HepG2 (cell line): Measurements from ENCODE around the gene RDH16. TPM values are rescaled to one million over a fixed set of nuclear protein-coding genes. Genes with fewer than 3 reads are reported as not detected.

Experiments
- ATAC-seq: fragments of 200-7000 bp; cut with Tn5 transposase; 3 replicates; pipeline ENCODE4 v1.9.1; 2020; ENCODE audit warnings: mild to moderate bottlenecking, moderate library complexity
- BruUV-seq: library from RNA; stranded (reverse); fragments of 400-500 nt; replicated peaks from 2 replicates; lab custom pipeline; 2021; lab: Mats Ljungman, UMichigan
- CTCF ChIA-PET: fragments of 300-600 bp; formaldehyde crosslinking; extraction: SDS; loops from one replicate; lab custom pipeline; 2021; ENCODE audit warnings: low total read pairs, inconsistent platforms, low intra/inter-chr PET ratio; lab: Yijun Ruan, JAX
- POLR2A ChIA-PET: fragments of 350-600 bp; sonication (Branson Sonifier 250); formaldehyde crosslinking; loops from one replicate; lab custom pipeline; 2020; ENCODE audit warnings: antibody characterized with exemption, inconsistent platforms; lab: Yijun Ruan, JAX
- DNase-seq: peaks from one replicate; pipeline ENCODE4 v3.0.0-alpha.2; 2015; ENCODE audit warnings: low spot score
- FAIRE-seq: peaks from 3 replicates; lab custom pipeline; 2011; peaks lifted over from hg19 to GRCh38; lab: Jason Lieb, UNC
- H2AFZ ChIP-seq: one replicate; pipeline ENCODE4 v1.6.1; 2011; ENCODE audit warnings: low read length, inconsistent platforms
- H3K27ac ChIP-seq: fragments of 300-600 bp; 3 replicates; pipeline ENCODE4 v1.8.0; 2011; ENCODE audit warnings: mixed run types, mild to moderate bottlenecking, mixed read lengths, low read length, inconsistent platforms; ENCODE audit not compliant: insufficient read depth; ENCODE audit errors: extremely low read length
- H3K27me3 ChIP-seq, 2 experiments: fragments of 200-600 bp in 1 of 2; 2 replicates in 1 of 2; 3 replicates in 1 of 2; pipeline versions ENCODE4 v1.6.0 to v1.8.0; 2011; ENCODE audit warnings: low read length in 2 of 2, mild to moderate bottlenecking in 2 of 2, moderate library complexity in 2 of 2, inconsistent platforms in 1 of 2; ENCODE audit not compliant: insufficient read depth in 2 of 2, control insufficient read depth in 1 of 2
- H3K36me3 ChIP-seq, 2 experiments: fragments of 200-600 bp in 1 of 2; replicated peaks in 1 of 2; 2 replicates in 1 of 2; 3 replicates in 1 of 2; pipeline versions ENCODE4 v1.5.1 to v1.8.0; 2011; ENCODE audit warnings: low read length in 2 of 2, inconsistent platforms in 1 of 2; ENCODE audit not compliant: insufficient read depth in 2 of 2, control insufficient read depth in 1 of 2
- H3K4me1 ChIP-seq: 2 replicates; pipeline ENCODE4 v1.5.1; 2012; ENCODE audit warnings: low read length, inconsistent platforms; ENCODE audit not compliant: insufficient read depth
- H3K4me2 ChIP-seq: 2 replicates; pipeline ENCODE4 v1.6.0; 2011; ENCODE audit warnings: low read depth, low read length, inconsistent platforms
- H3K4me3 ChIP-seq, 3 experiments: fragments of 200-600 bp in 1 of 3; sonication (generic), shearing (Covaris generic) in 1 of 3; replicated peaks in 1 of 3; 2 replicates each; pipeline ENCODE4 v1.5.1; 2011 to 2016; ENCODE audit warnings: low read length in 3 of 3, inconsistent platforms in 2 of 3, low read depth in 2 of 3, mild to moderate bottlenecking in 2 of 3, control low read depth in 1 of 3, mixed read lengths in 1 of 3; ENCODE audit not compliant: insufficient read depth in 1 of 3
- H3K79me2 ChIP-seq: one replicate; pipeline ENCODE4 v1.6.1; 2011; ENCODE audit warnings: low read length, inconsistent platforms; ENCODE audit not compliant: insufficient read depth
- H3K9ac ChIP-seq: 2 replicates; pipeline ENCODE4 v1.6.0; 2011; ENCODE audit warnings: mild to moderate bottlenecking, low read depth, low read length, inconsistent platforms; ENCODE audit not compliant: insufficient read depth
- H3K9me3 ChIP-seq: 2 replicates; pipeline ENCODE4 v1.5.1; 2012; ENCODE audit warnings: mild to moderate bottlenecking, low read length
- H4K20me1 ChIP-seq: 2 replicates; pipeline ENCODE4 v1.6.0; 2011; ENCODE audit warnings: inconsistent platforms, mild to moderate bottlenecking, low read length, moderate library complexity; ENCODE audit not compliant: insufficient read depth
- ADNP ChIP-seq: sonication (generic); formaldehyde crosslinking; IDR thresholded peaks from 2 replicates; pipeline ENCODE4 v1.4.0; 2020; ENCODE audit warnings: missing genetic modification reagents
- FOXK2 ChIP-seq: fragments of 450-650 bp; IDR thresholded peaks from 2 replicates; pipeline ENCODE4 v1.6.1; 2016
- HNRNPL ChIP-seq: fragments of 200-400 bp; formaldehyde crosslinking; IDR thresholded peaks from 2 replicates; pipeline ENCODE4 v1.6.1; 2017; ENCODE audit warnings: mild to moderate bottlenecking, low read depth, low read length
- MIXL1 ChIP-seq: IDR thresholded peaks from 2 replicates; pipeline ENCODE4 v1.6.1; 2016
- POLR2AphosphoS5 ChIP-seq: IDR thresholded peaks from 2 replicates; pipeline ENCODE4 v1.6.1; 2012; ENCODE audit warnings: low read depth, low read length
- SIX4 ChIP-seq: sonication (generic); formaldehyde crosslinking; IDR thresholded peaks from 2 replicates; pipeline ENCODE4 v1.4.0; 2020; ENCODE audit warnings: missing genetic modification reagents
- ZNF160 ChIP-seq: sonication (generic); formaldehyde crosslinking; IDR thresholded peaks from 2 replicates; pipeline ENCODE4 v1.8.0; 2022; ENCODE audit warnings: mild to moderate bottlenecking, inconsistent platforms, missing genetic modification reagents
- WGBS: methylation state at CpG from one replicate; pipeline ENCODE4 v1.1.6; 2017; ENCODE audit warnings: low lambda C conversion rate; 5-methylcytosine and 5-hydroxymethylcytosine counted together
- in situ Hi-C: cut with HindIII; loops from 2 replicates; pipeline ENCODE4 v1.10.0; 2017; ENCODE audit warnings: low pct_unique_long_range_greater_than_20kb; ENCODE audit not compliant: extremely low pct_ligation_motif_present
- intact Hi-C: fragments of 100-400 bp; cut with micrococcal nuclease; formaldehyde crosslinking; loops from one replicate; pipeline ENCODE4 v1.10.0; 2022; ENCODE audit not compliant: unreplicated experiment
- polyA plus RNA-seq, 8 experiments: library from polyadenylated mRNA; depleted of rRNA in 3 of 8; stranded (reverse) in 7 of 8; unstranded in 1 of 8; fragments of >200 nt; fragmentation: Illumina TruSeq in 4 of 8; extraction: Trizol in 4 of 8; gene quantifications; 2 replicates each; pipeline versions ENCODE4 v1.2.1 to v1.2.3, GENCODE V29; 2011 to 2016; ENCODE audit warnings: low read depth in 4 of 8, missing spikeins in 1 of 8, mixed read lengths in 1 of 8; ENCODE audit not compliant: insufficient read depth in 1 of 8
- total RNA-seq, 5 experiments: library from RNA; depleted of rRNA; stranded (reverse); fragments of >200 nt; fragmentation: Illumina TruSeq; extraction: Trizol; gene quantifications; 2 replicates each; pipeline ENCODE4 v1.2.3, GENCODE V29; 2016; ENCODE audit warnings: low read depth in 1 of 5
- TF ChIP-seq, protein P1 (sequence below): IDR thresholded peaks from 2 replicates; pipeline ENCODE4 v1.6.1; 2016; ENCODE audit warnings: low read depth, borderline replicate concordance
- TF ChIP-seq, protein P2 (sequence below): sonication (generic); formaldehyde crosslinking; IDR thresholded peaks from 2 replicates; pipeline ENCODE4 v1.5.0; 2020; ENCODE audit warnings: mild to moderate bottlenecking, missing genetic modification reagents, borderline replicate concordance

The RDH16 gene
- total and polyA plus RNA-seq, 2 of the 13 experiments (the other 11 are each of a cell fraction or from before 2014, with no cell fraction given), result 0.05 to 0.13 TPM

DNA sequence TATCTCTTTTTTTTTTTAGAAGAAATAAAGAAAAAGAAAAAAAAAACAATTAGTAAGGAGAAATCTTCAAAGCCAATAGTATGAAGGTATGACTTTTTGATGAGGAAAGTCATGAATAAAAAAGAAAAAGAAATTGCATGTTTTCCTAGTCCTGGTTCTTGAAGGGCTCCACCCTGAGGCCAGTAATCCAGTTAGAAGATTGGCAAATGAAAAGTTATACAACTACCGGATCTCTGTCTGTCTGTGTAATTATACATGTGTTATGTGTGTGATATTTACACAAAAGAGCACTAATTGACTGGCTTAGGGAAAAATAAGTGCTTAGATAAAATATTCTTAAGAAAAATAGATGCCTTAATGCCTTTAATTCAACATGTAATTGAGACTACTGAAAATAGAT, 51.6 kb downstream of the RDH16 start:
- Histone ChIP-seq H3K79me2 (no peaks in the 10 kb centered on the region), H3K27me3 (no peaks in the 10 kb centered on the region; a peak in 1 of 5 replicates), H3K27ac (no peak overlapping the region), H3K9ac (no peak overlapping the region), H3K9me3 (peaks cover 17% of the 10 kb centered on the region), H3K4me2 (no peak overlapping the region), H3K36me3 (no peaks in the 10 kb centered on the region), H3K4me1 (no peaks in the 10 kb centered on the region), H4K20me1 (no peaks in the 10 kb centered on the region), H3K4me3 (no peak overlapping the region), H2AFZ (no peak overlapping the region)
- no peak for ATAC-seq
- no TSS peak for BruUV-seq
- no peak for DNase-seq
- 0% methylated on average over 1 of the region's 1 CpG for WGBS
- FAIRE-seq, result no peak
- in situ Hi-C loops, result no loop called here
- POLR2A ChIA-PET, result no interaction called here
- TF ChIP-seq ADNP (CRISPR knock-in tag), result no peak
- TF ChIP-seq, protein P1, sequence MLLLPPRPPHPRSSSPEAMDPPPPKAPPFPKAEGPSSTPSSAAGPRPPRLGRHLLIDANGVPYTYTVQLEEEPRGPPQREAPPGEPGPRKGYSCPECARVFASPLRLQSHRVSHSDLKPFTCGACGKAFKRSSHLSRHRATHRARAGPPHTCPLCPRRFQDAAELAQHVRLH (CRISPR knock-in tag), result no peak
- TF ChIP-seq POLR2AphosphoS5, result no peak
- no peak for TF ChIP-seq MIXL1
- TF ChIP-seq HNRNPL, result no peak
- no peak for TF ChIP-seq ZNF160
- TF ChIP-seq SIX4, result no peak
- TF ChIP-seq FOXK2, result no peak
- TF ChIP-seq, protein P2, sequence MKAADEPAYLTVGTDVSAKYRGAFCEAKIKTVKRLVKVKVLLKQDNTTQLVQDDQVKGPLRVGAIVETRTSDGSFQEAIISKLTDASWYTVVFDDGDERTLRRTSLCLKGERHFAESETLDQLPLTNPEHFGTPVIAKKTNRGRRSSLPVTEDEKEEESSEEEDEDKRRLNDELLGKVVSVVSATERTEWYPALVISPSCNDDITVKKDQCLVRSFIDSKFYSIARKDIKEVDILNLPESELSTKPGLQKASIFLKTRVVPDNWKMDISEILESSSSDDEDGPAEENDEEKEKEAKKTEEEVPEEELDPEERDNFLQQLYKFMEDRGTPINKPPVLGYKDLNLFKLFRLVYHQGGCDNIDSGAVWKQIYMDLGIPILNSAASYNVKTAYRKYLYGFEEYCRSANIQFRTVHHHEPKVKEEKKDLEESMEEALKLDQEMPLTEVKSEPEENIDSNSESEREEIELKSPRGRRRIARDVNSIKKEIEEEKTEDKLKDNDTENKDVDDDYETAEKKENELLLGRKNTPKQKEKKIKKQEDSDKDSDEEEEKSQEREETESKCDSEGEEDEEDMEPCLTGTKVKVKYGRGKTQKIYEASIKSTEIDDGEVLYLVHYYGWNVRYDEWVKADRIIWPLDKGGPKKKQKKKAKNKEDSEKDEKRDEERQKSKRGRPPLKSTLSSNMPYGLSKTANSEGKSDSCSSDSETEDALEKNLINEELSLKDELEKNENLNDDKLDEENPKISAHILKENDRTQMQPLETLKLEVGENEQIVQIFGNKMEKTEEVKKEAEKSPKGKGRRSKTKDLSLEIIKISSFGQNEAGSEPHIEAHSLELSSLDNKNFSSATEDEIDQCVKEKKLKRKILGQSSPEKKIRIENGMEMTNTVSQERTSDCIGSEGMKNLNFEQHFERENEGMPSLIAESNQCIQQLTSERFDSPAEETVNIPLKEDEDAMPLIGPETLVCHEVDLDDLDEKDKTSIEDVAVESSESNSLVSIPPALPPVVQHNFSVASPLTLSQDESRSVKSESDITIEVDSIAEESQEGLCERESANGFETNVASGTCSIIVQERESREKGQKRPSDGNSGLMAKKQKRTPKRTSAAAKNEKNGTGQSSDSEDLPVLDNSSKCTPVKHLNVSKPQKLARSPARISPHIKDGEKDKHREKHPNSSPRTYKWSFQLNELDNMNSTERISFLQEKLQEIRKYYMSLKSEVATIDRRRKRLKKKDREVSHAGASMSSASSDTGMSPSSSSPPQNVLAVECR (CRISPR knock-in tag), result no peak
- intact Hi-C loops, result no loop called here
- CTCF ChIA-PET, result no interaction called here
